Measurements from ENCODE around the gene LITAFD. TPM values are rescaled to one million over a fixed set of nuclear protein-coding genes. Genes with fewer than 3 reads are reported as not detected.

LITAFD gene
- total RNA-seq, 1 donor, result not detected

DNA sequence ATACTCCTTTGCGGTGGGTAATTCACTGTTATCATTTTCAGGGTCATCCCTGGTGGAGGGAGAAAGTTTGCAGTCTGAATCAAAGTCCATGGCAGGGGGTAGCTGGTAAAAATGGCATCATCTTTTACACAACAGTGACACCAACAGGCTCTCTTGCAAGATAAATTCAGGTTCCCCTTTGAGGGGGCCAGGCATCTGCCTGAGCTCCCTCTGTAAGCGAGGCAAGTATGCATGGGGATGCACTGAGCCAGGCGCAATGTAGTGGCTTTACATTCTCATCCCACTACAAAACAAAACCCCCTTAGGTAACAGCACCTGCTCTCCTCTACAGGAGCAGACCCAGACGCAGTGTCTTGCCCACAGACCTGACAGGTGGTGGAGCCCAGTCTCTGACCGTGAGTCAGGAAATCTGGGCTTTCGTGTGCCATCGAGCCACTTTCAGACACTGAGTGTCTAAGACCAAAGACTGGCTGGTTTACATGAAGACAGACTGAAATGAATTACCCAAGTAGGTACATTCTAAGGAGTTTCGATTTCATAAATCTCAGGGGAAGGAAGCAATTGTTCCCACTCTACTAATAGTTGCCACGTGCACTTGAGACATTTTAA, 17.7 kb downstream of the LITAFD start:
- no peak overlapping the region for H3K4me3 ChIP-seq (ENCODE audit: low read depth, low read length)
- no peak for TF ChIP-seq CTCF (IDR thresholded peaks at IDR 0.05; ENCODE audit: insufficient read depth, low read depth, low read length)
- no peak for DNase-seq (ENCODE audit: low read depth)

DNA sequence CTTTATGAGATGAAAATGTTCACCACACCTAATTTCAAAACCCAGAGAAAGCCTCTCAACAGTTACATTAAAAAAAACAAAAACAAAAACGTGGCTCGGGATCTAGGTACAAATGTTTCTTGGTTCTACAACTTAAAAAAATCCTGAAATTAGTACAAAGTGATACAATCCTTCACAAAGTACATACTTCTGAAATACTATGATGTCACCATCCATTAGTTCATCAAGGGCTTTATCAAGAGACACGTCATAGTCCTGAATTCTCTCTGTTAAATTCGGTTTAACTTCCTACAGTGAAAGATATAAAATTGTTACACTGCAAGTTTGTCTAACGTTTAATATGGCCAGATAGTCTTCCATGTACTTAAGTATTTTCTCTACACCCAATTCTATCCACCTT, 18.2 kb downstream of the LITAFD start:
- no peak for DNase-seq (ENCODE audit: low read depth)
- TF ChIP-seq CTCF (IDR thresholded peaks at IDR 0.05; ENCODE audit: insufficient read depth, low read depth, low read length), result no peak
- H3K4me3 ChIP-seq (ENCODE audit: low read depth, low read length), result no peak overlapping the region

GRCh38 chr16:8901320-8901861, 19.2 kb downstream of the LITAFD start:
- TF ChIP-seq CTCF (IDR thresholded peaks at IDR 0.05; ENCODE audit: insufficient read depth, low read depth, low read length), result no peak
- no peak overlapping the region for H3K4me3 ChIP-seq (ENCODE audit: low read depth, low read length)
- DNase-seq (ENCODE audit: low read depth), result no peak

DNA sequence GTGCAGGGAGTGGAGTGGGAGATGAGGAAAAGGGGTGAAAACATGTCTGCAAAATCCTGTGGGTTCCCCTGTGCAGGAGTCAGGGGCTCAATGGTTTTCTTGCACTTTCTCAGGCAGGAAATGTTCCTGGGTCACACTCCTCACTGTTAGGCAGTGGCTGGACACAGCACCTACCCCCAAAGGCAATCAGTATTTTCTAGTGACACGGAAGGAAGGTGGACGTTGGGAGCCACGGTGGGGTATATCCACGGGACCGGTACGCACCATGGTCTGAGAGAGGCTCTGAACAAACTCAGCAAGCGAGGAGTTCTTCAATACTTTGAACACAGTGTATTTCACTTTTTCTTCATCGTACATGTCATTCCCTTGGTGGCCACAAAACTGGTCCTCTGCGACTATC, 20.9 kb downstream of the LITAFD start:
- H3K4me3 ChIP-seq (ENCODE audit: low read depth, low read length), result no peak overlapping the region
- TF ChIP-seq CTCF (IDR thresholded peaks at IDR 0.05; ENCODE audit: insufficient read depth, low read depth, low read length), result no peak
- no peak for DNase-seq (ENCODE audit: low read depth)

GRCh38 chr16:8904018-8904430, 21.9 kb downstream of the LITAFD start:
- DNase-seq (ENCODE audit: low read depth), result no peak
- no peak for TF ChIP-seq CTCF (IDR thresholded peaks at IDR 0.05; ENCODE audit: insufficient read depth, low read depth, low read length)
- no peak overlapping the region for H3K4me3 ChIP-seq (ENCODE audit: low read depth, low read length)

DNA sequence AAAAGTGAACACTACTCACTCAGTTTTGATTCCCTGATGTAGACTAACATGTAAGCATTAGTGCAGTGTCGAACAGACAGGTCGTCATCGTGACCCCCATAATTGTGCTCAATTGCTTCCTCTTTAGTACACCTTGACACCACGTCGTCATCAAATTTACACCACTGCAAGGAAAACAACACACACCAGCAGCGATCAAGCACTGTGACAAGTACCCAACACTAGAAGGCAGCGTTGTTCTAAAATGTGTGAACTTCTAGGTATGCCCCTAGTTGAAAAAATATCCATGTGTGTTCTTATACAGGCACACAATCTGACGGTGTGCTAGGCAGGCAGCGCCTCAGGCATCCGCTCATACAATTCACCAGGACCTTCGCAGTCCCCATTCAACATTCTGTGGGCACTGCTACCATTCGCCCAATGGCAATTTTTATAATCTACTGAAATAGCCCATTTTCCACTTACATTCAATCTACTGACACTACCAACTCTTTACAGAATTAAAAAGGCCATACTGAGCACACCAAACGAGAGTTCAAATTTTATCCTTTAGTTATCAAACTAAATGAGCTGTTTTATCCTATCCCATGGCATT, 23.1 kb downstream of the LITAFD start:
- DNase-seq (ENCODE audit: low read depth), result peak; percentile 46
- H3K4me3 ChIP-seq (ENCODE audit: low read depth, low read length), result no peak overlapping the region
- TF ChIP-seq CTCF (IDR thresholded peaks at IDR 0.05; ENCODE audit: insufficient read depth, low read depth, low read length), result peak; percentile 57
